Myometrial cell (primary cell): ENCODE measurements around the gene BAK1. TPM values are rescaled to one million over a fixed set of nuclear protein-coding genes. Genes with fewer than 3 reads are reported as not detected.

Experiments
- total RNA-seq: library from RNA; depleted of rRNA; stranded (reverse); fragments of >200 nt; gene quantifications from 2 replicates; pipeline ENCODE4 v1.2.3, GENCODE V29; 2015

BAK1 gene
- total RNA-seq = 13.8 and 14.7 TPM in 2 replicates

GRCh38 chr6:33579828-33580714 lies at the start of gene BAK1:
TSS of gene BAK1 (minus strand) at chr6:33580276. CDS start at chr6:33577604, 2,672 bp downstream.

DNA sequence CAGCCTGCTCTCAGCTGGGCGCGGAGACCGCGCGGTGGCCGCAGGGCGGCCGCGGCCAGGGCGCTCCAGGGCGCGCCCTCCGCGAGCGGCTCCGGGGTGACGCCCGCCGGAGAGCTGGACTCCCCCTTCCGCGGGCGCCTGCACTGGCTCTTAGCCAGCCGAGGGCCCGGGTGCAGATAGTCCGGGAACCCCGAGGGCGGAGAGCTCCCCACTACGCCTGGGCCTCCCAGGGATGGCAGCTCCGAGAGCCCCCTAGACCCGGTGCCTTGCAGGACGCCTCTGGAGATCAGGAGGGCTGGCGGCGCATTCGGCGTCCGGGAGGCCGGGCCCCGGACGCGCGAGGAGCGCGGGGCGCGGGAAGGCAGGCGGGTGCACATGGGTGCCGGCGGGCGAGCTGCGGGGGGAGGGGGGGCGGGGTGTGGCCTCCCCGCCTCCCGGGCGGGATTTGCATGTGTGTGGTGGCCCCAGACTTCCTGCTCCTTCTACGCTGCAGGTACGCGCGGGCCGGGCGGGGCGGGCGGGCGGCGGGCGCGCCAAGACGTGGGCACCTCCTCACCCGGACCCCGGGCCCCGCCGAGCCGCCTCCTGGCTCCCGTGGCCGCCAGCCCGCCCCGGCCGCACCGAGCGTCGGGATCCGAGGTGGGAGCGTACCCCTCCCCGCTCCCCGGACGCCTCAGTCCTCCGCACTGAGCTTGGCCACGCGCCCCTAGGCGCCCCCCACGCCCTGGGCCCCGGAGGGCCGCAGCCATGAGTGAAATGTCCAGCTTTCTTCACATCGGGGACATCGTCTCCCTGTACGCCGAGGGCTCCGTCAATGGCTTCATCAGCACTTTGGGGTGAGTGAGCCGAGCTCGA lies 41.0 kb upstream of the BAK1 start, which contains the start of gene ITPR3:
Gene ITPR3, plus strand, starts transcription at position 467 of the 855 bp plus-strand sequence. Its CDS starts 281 bp downstream, at position 748.

Other genes with a start within 250 kb of the BAK1 start
- gene KIFC1, start 188.5 kb downstream of the BAK1 start, total RNA-seq = 29.8 and 33.4 TPM in 2 replicates
- gene PHF1, start 169.3 kb downstream of the BAK1 start, total RNA-seq = 31.7 and 34.0 TPM in 2 replicates
- 249 and 321 TPM in 2 replicates for gene CUTA, start 162.2 kb downstream of the BAK1 start, total RNA-seq
- 4.1 and 4.3 TPM in 2 replicates for gene SYNGAP1, start 160.2 kb downstream of the BAK1 start, total RNA-seq
- gene ZBTB9, start 125.7 kb downstream of the BAK1 start, total RNA-seq = 4.3 and 8.6 TPM in 2 replicates
- gene ITPR3, start 41.0 kb upstream of the BAK1 start, total RNA-seq = 31.7 and 31.9 TPM in 2 replicates
- gene UQCC2, start 131.4 kb upstream of the BAK1 start, total RNA-seq = 71.4 and 85.0 TPM in 2 replicates
- gene IP6K3, start 166.6 kb upstream of the BAK1 start, total RNA-seq = 2.7 and 4.3 TPM in 2 replicates
- 45.7 and 49.3 TPM in 2 replicates for gene LEMD2, start 208.9 kb upstream of the BAK1 start, total RNA-seq
- not detected in 2 replicates for gene MLN, start 223.7 kb upstream of the BAK1 start, total RNA-seq